IMR-90 (cell line): ENCODE data around the gene RNU1-4. TPM values are rescaled to one million over a fixed set of nuclear protein-coding genes. Genes with fewer than 3 reads are reported as not detected.
"Not testable (repeated sequence)": the region's sequence is repeated elsewhere in the genome, so short reads cannot be mapped to it uniquely, and the experiment has no call there.

Experiments used
- ATAC-seq: fragments of 200-7000 bp; cut with Tn5 transposase; 2 replicates; pipeline ENCODE4 v1.9.1; 2020; ENCODE audit warnings: low read depth, mild to moderate bottlenecking, moderate library complexity
- BruUV-seq: library from RNA; stranded (reverse); fragments of 400-500 nt; replicated peaks from 2 replicates; lab custom pipeline; 2021; lab: Mats Ljungman, UMichigan
- CTCF ChIA-PET: fragments of 300-600 bp; formaldehyde crosslinking; extraction: SDS; loops from one replicate; lab custom pipeline; 2021; ENCODE audit warnings: antibody characterized with exemption; lab: Yijun Ruan, JAX
- POLR2A ChIA-PET: fragments of 300-600 bp; sonication (Branson Sonifier 250); formaldehyde crosslinking; loops from one replicate; lab custom pipeline; 2022; ENCODE audit warnings: antibody characterized with exemption; ENCODE audit not compliant: unreplicated experiment; lab: Charles Lee
- DNase-seq: peaks from one replicate; pipeline ENCODE4 v3.0.0; 2013
- H2AFZ ChIP-seq: replicated peaks from 2 replicates; pipeline ENCODE3; 2013; ENCODE audit warnings: low read length, mild to moderate bottlenecking; ENCODE audit not compliant: poor library complexity
- H2AK5ac ChIP-seq: 2 replicates; pipeline ENCODE4 v1.6.1; 2013; ENCODE audit warnings: low read depth, low read length, inconsistent platforms
- H2AK9ac ChIP-seq: replicated peaks from 2 replicates; pipeline ENCODE3; 2013; ENCODE audit warnings: mild to moderate bottlenecking, low read depth, low read length, moderate library complexity; ENCODE audit not compliant: poor library complexity
- H2BK120ac ChIP-seq: 2 replicates; pipeline ENCODE4 v1.6.1; 2013; ENCODE audit warnings: low read depth, low read length, inconsistent platforms
- H2BK15ac ChIP-seq: 3 replicates; pipeline ENCODE4 v1.6.1; 2013; ENCODE audit warnings: low read depth, low read length, inconsistent platforms
- H2BK20ac ChIP-seq: 2 replicates; pipeline ENCODE4 v1.6.1; 2013; ENCODE audit warnings: low read depth, mild to moderate bottlenecking, inconsistent platforms, low read length, moderate library complexity
- H2BK5ac ChIP-seq: 2 replicates; pipeline ENCODE4 v1.6.1; 2013; ENCODE audit warnings: mild to moderate bottlenecking, low read depth, low read length, inconsistent platforms; ENCODE audit not compliant: poor library complexity, severe bottlenecking
- H3K14ac ChIP-seq: replicated peaks from 2 replicates; pipeline ENCODE4 v1.6.1; 2013; ENCODE audit warnings: low read depth, low read length, inconsistent platforms
- H3K18ac ChIP-seq: 2 replicates; pipeline ENCODE4 v1.6.1; 2013; ENCODE audit warnings: low read depth, low read length, control low read depth
- H3K23ac ChIP-seq: 2 replicates; pipeline ENCODE4 v1.6.1; 2013; ENCODE audit warnings: low read depth, low read length, inconsistent platforms
- H3K27ac ChIP-seq: 2 replicates; pipeline ENCODE4 v1.5.1; 2013; ENCODE audit warnings: mild to moderate bottlenecking, control low read depth, low read length; ENCODE audit not compliant: insufficient read depth
- H3K27me3 ChIP-seq: 2 replicates; pipeline ENCODE4 v1.6.1; 2013; ENCODE audit warnings: low read length; ENCODE audit not compliant: control insufficient read depth, insufficient read depth
- H3K36me3 ChIP-seq: 2 replicates; pipeline ENCODE4 v1.6.1; 2013; ENCODE audit warnings: low read length, mixed read lengths; ENCODE audit not compliant: control insufficient read depth, insufficient read depth
- H3K4ac ChIP-seq: 2 replicates; pipeline ENCODE4 v1.6.1; 2013; ENCODE audit warnings: low read depth, low read length, inconsistent platforms
- H3K4me1 ChIP-seq: 2 replicates; pipeline ENCODE4 v1.6.1; 2013; ENCODE audit warnings: low read length, mixed read lengths; ENCODE audit not compliant: control insufficient read depth, insufficient read depth
- H3K4me2 ChIP-seq: 2 replicates; pipeline ENCODE4 v1.6.1; 2013; ENCODE audit warnings: low read depth, mild to moderate bottlenecking, control low read depth, low read length, moderate library complexity
- H3K4me3 ChIP-seq: 2 replicates; pipeline ENCODE4 v1.5.1; 2013; ENCODE audit warnings: low read depth, mild to moderate bottlenecking, control low read depth, low read length, moderate library complexity; ENCODE audit not compliant: insufficient read depth
- H3K56ac ChIP-seq: 2 replicates; pipeline ENCODE4 v1.6.1; 2013; ENCODE audit warnings: low read length, inconsistent platforms; ENCODE audit not compliant: insufficient read depth; ENCODE audit errors: extremely low read depth
- H3K79me1 ChIP-seq, 2 experiments: 2 replicates each; pipeline ENCODE4 v1.6.1; 2013; ENCODE audit warnings: low read length in 2 of 2, inconsistent platforms in 1 of 2, low read depth in 1 of 2
- H3K9ac ChIP-seq: 2 replicates; pipeline ENCODE4 v1.6.1; 2013; ENCODE audit warnings: low read depth, low read length, control low read depth
- H3K9me1 ChIP-seq: 2 replicates; pipeline ENCODE4 v1.6.1; 2013; ENCODE audit warnings: low read length, inconsistent platforms; ENCODE audit not compliant: insufficient read depth
- H3K9me3 ChIP-seq: 2 replicates; pipeline ENCODE4 v1.6.1; 2013; ENCODE audit warnings: low read length; ENCODE audit not compliant: control insufficient read depth, insufficient read depth
- H4K20me1 ChIP-seq: 2 replicates; pipeline ENCODE4 v1.6.1; 2013; ENCODE audit warnings: low read length, inconsistent platforms; ENCODE audit not compliant: insufficient read depth
- H4K5ac ChIP-seq: 2 replicates; pipeline ENCODE4 v1.6.1; 2013; ENCODE audit warnings: mild to moderate bottlenecking, low read depth, low read length, control low read depth
- H4K8ac ChIP-seq, 2 experiments: 2 replicates each; pipeline ENCODE4 v1.6.1; 2013; ENCODE audit warnings: low read depth in 2 of 2, low read length in 2 of 2, control low read depth in 1 of 2, inconsistent platforms in 1 of 2
- H4K91ac ChIP-seq: 2 replicates; pipeline ENCODE4 v1.6.1; 2013; ENCODE audit warnings: low read depth, low read length, inconsistent platforms; ENCODE audit not compliant: insufficient read depth
- WGBS, 2 experiments: methylation state at CpG; one replicate each; pipeline versions ENCODE4 v1.1.5 to v1.1.7; 2013; ENCODE audit warnings: missing lambda C conversion rate in 2 of 2; ENCODE audit not compliant: insufficient read length in 1 of 2; ENCODE audit errors: extremely low coverage in 2 of 2; 5-methylcytosine and 5-hydroxymethylcytosine counted together
- dilution Hi-C: fragments of 300-500 bp; cut with HindIII; formaldehyde crosslinking; loops from one replicate; pipeline ENCODE4 v1.14.3; 2018; ENCODE audit warnings: low sequenced_read_pairs; ENCODE audit not compliant: unreplicated experiment
- in situ Hi-C: fragments of 300-500 bp; cut with MboI; formaldehyde crosslinking; loops from 3 replicates; pipeline ENCODE4 v1.14.3; 2019; ENCODE audit warnings: low sequenced_read_pairs, inconsistent platforms, mixed read lengths
- intact Hi-C: fragments of 100-400 bp; cut with micrococcal nuclease; formaldehyde crosslinking; loops from 2 replicates; pipeline ENCODE4 v1.10.0; 2022
- polyA plus RNA-seq, 3 experiments: library from polyadenylated mRNA; depleted of rRNA; stranded (reverse); fragments of >200 nt; gene quantifications; 2 replicates each; pipeline ENCODE4 v1.2.3, GENCODE V29; 2012; ENCODE audit warnings: low replicate concordance in 1 of 3
- total RNA-seq: library from RNA; depleted of rRNA; stranded (reverse); fragments of >200 nt; gene quantifications from 2 replicates; pipeline ENCODE4 v1.2.3, GENCODE V29; 2012

The RNU1-4 gene
- total and polyA plus RNA-seq, 2 of the 4 experiments (the other 2 are of a cell fraction): under 0.01 TPM; not detected in 1

DNA sequence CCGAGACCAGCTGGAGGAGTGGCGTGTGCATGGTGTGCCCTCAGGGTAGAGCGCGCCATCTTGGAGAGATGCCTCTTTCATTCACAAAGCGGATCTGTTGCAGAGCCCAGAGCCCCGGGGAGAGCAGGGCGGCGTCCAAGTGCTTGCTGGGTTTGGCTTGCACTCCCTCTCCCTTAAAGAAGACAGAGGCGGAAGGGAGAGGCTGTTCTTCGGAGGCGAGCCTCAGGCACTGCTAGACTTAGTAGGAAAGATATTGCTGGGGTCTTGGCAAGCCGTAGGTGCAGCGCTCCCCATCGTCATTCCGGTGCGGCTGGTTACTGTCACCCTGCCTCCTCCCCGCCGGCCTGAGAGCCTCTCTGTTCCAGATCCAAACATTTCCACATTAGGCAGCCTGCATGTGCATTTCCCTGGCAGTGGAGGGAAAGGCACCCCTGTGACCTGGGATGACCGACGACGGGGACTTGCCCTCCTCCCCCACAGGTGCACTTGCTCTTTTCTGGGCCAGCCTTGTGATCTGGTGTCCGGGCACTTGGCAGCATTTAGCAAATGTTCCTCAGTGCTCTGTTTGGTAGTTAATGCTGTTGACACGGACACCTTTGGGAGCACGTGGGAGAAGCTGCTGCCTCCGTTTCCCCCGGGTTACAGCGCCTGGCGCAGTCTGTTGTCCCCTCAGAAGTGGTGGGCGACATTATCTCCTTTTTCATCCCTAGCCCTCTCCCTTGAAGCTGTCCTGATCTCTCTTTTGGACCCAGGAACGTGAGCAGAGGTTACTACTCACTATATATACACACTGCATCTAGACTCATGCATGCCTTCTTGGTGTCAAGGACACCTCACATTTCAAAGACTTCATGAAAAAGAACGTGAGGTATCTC lies 25.7 kb downstream of the RNU1-4 start:
- peaks cover 11% of the 10 kb centered on the region for H3K27me3 ChIP-seq
- BruUV-seq, CTCF ChIA-PET, H3K27ac ChIP-seq, H3K9ac ChIP-seq, H2AFZ ChIP-seq, ATAC-seq, H3K4me1 ChIP-seq, DNase-seq, H3K9me3 ChIP-seq, H4K5ac ChIP-seq, H2BK120ac ChIP-seq, H2BK15ac ChIP-seq, in situ Hi-C loops, H3K4me2 ChIP-seq, H3K56ac ChIP-seq, H3K36me3 ChIP-seq, H3K14ac ChIP-seq, H3K23ac ChIP-seq, H2BK20ac ChIP-seq, H3K9me1 ChIP-seq, H3K79me1 ChIP-seq, POLR2A ChIA-PET, H4K8ac ChIP-seq, H3K18ac ChIP-seq, intact Hi-C loops, H4K20me1 ChIP-seq, H3K4me3 ChIP-seq, H3K4ac ChIP-seq, dilution Hi-C loops, H2BK5ac ChIP-seq, H4K91ac ChIP-seq, H2AK5ac ChIP-seq, H2AK9ac ChIP-seq: not testable (repeated sequence)
- 60% methylated on average over 3 of the region's 31 CpGs; no CpG with 5 or more reads in 1 of the 2 experiments for WGBS, 2 experiments

DNA sequence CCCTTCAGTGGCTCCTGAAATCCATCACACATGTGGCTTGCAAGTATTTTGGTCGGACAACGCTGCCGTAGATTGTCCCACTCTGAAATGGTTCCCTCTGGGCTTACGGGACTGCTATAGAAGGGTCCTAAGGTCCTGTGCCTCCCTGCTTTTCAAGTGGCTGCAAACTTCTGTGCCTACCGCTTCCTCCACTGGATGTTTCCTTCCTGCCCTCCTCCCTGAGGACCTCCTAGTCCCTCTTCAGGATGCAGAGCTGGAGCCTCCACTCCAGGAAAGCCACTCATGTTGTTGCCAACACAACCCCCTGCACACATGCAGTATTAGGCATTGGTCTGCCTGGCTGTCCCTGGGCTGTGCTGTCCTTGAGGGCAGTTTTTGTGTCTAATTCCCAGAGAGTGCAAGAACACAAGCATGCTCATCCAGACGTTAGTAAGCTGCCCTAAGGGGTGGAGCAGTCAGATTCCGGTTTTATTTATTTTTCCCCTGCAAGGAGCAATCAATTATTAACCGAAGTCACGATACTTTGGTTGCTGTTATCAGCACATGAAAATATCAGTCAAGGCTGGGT lies 26.5 kb downstream of the RNU1-4 start:
- dilution Hi-C loops, H3K18ac ChIP-seq, H3K23ac ChIP-seq, DNase-seq, H3K79me1 ChIP-seq, H4K8ac ChIP-seq, H3K4ac ChIP-seq, H3K9ac ChIP-seq, H4K91ac ChIP-seq, H2BK15ac ChIP-seq, H2BK20ac ChIP-seq, H3K27ac ChIP-seq, intact Hi-C loops, H3K4me1 ChIP-seq, H3K36me3 ChIP-seq, H3K4me2 ChIP-seq, H4K20me1 ChIP-seq, H2BK5ac ChIP-seq, H2AK5ac ChIP-seq, ATAC-seq, H3K9me3 ChIP-seq, H3K14ac ChIP-seq, H3K9me1 ChIP-seq, H2AFZ ChIP-seq, H2AK9ac ChIP-seq, H2BK120ac ChIP-seq, H4K5ac ChIP-seq, CTCF ChIA-PET, in situ Hi-C loops, POLR2A ChIA-PET, BruUV-seq, H3K4me3 ChIP-seq, H3K56ac ChIP-seq: not testable (repeated sequence)
- 40% methylated on average over 1 of the region's 9 CpGs; no CpG with 5 or more reads in 1 of the 2 experiments for WGBS, 2 experiments
- peaks cover 11% of the 10 kb centered on the region for H3K27me3 ChIP-seq
